ENCODE measurements around the gene GAS6.

DNA sequence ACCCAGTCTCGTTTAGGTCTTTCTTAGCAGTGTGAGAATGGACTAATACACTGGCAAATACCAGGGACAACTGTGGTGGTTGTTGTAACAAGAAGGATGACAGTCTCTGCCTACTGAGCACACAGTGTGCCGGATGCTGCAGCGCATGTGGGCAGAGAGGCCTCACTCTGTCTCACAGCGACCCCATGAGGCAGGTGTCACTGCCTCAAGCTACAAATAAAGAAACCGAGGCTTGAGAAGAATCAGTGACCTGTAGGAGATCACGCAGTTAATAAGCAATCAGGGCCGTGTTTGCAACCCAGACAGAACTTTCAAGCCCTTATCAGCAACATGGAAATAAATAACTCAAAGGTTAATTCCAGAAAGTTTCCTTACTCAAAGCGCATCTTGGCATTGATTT, 40.5 kb upstream of the GAS6 start:
- TF ChIP-seq, protein P1, sequence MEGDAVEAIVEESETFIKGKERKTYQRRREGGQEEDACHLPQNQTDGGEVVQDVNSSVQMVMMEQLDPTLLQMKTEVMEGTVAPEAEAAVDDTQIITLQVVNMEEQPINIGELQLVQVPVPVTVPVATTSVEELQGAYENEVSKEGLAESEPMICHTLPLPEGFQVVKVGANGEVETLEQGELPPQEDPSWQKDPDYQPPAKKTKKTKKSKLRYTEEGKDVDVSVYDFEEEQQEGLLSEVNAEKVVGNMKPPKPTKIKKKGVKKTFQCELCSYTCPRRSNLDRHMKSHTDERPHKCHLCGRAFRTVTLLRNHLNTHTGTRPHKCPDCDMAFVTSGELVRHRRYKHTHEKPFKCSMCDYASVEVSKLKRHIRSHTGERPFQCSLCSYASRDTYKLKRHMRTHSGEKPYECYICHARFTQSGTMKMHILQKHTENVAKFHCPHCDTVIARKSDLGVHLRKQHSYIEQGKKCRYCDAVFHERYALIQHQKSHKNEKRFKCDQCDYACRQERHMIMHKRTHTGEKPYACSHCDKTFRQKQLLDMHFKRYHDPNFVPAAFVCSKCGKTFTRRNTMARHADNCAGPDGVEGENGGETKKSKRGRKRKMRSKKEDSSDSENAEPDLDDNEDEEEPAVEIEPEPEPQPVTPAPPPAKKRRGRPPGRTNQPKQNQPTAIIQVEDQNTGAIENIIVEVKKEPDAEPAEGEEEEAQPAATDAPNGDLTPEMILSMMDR (conservative IDR thresholded peaks at IDR 0.05 in 1 of 2, IDR thresholded peaks at IDR 0.05 in 1 of 2; ENCODE audit: low read depth in 1 of 2, low read length in 2 of 2) = peak; percentile 47 to 50
- no peak for TF ChIP-seq EZH2 (IDR thresholded peaks at IDR 0.05; ENCODE audit: low read length, missing control alignments)
